ENCODE results near the gene ZNF655.

The ZNF655 gene

DNA sequence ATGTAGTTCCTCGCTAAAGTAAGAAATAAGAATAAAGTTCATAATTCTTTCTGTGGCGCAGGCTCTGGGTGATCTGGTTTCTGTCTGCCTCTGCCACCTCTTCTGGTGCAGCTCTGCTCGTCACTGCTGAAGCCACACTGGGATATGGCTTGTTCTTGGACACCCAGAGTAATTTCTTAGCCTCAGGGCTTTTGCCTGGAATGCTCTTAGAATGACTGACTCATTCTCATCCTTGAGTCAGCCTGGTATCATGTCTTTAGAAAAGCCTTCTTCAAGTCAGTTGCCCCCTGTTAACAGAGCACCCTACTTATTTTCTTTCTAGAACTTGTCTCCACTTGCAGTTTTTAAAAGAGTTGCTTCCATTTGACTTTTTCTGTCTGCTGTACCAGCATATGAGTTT lies 60.3 kb downstream of the ZNF655 start:
- DNase-seq (ENCODE audit: low read depth in 2 of 2): peak; percentile 16 to 17
- no peak overlapping the region for H3K4me3 ChIP-seq (replicated peaks in 1 of 2; ENCODE audit: low read depth in 2 of 2, low read length in 2 of 2)
- no peak for TF ChIP-seq CTCF (IDR thresholded peaks at IDR 0.05; ENCODE audit: low read depth, low read length)

GRCh38 chr7:99619571-99620130 lies 61.2 kb downstream of the ZNF655 start:
- no peak for TF ChIP-seq CTCF (IDR thresholded peaks at IDR 0.05; ENCODE audit: low read depth, low read length)

GRCh38 chr7:99621271-99621670 lies 62.8 kb downstream of the ZNF655 start:
- no peak for TF ChIP-seq CTCF (IDR thresholded peaks at IDR 0.05; ENCODE audit: low read depth, low read length)
- H3K4me3 ChIP-seq (replicated peaks in 1 of 2; ENCODE audit: low read depth in 2 of 2, low read length in 2 of 2): no peak overlapping the region
- no peak for DNase-seq (ENCODE audit: low read depth in 2 of 2)

More at GRCh38 chr7:99619571-99620130, 61.2 kb downstream of the ZNF655 start:
- DNase-seq (ENCODE audit: low read depth in 2 of 2): no peak
- no peak overlapping the region for H3K4me3 ChIP-seq (replicated peaks in 1 of 2; ENCODE audit: low read depth in 2 of 2, low read length in 2 of 2)

DNA sequence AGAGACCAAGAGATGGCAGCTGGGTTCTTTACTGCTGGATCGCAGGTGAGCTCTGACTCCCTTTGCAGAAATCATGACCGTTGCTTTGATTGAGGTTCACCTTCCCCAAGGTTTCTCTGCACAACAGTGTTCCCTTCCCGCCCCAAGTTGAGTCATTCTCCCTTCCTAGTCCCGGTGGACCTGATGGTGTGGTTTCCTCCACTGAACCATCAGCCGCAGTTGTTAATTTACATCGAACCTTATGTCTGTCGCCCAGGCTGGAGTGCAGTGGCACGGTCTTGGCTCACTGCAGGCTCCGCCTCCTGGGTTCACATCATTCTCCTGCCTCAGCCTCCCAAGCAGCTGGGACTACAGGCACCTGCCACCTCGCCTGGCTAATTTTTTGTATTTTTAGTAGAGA lies 64.2 kb downstream of the ZNF655 start:
- H3K4me3 ChIP-seq (replicated peaks in 1 of 2; ENCODE audit: low read depth in 2 of 2, low read length in 2 of 2): no peak overlapping the region
- no peak for DNase-seq (ENCODE audit: low read depth in 2 of 2)
- no peak for TF ChIP-seq CTCF (IDR thresholded peaks at IDR 0.05; ENCODE audit: low read depth, low read length)

GRCh38 chr7:99623091-99623693 lies 64.8 kb downstream of the ZNF655 start:
- TF ChIP-seq CTCF (IDR thresholded peaks at IDR 0.05; ENCODE audit: low read depth, low read length): no peak
- no peak for DNase-seq (ENCODE audit: low read depth in 2 of 2)
- no peak overlapping the region for H3K4me3 ChIP-seq (replicated peaks in 1 of 2; ENCODE audit: low read depth in 2 of 2, low read length in 2 of 2)

DNA sequence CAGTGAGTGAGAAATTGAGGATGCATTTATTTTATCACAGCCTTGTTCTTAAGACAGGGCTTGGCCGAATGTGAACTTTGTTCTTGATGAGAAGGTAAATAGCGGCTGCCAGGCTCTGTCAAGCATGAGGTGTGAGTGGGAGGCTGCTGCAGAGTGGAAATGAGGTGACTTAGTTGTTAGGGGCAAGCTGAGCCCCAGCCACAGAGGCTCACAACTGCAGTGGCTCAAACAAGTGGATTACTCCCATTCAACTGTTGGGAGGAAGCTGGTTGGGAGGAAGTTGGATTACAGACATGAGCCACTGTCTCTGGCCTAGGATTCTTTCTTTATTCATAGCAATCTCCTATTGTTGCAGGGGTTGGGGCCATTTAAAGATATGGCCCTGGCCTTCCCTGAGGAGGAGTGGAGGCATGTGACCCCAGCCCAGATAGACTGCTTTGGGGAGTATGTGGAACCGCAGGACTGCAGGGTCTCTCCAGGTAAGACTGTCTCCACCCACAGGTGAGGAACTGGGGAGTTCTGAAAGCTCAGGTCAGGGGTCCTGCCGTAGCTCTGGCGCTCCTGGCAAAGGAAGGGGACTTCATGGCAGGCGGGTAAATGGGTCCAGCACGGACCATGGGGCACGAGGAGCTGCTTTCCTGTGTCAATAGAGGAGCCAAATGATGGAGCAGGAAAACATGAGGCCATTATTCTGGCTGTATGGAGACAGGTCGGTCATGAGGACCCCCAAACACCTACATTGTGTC lies 65.4 kb downstream of the ZNF655 start:
- no peak overlapping the region for H3K4me3 ChIP-seq (replicated peaks in 1 of 2; ENCODE audit: low read depth in 2 of 2, low read length in 2 of 2)
- no peak for TF ChIP-seq CTCF (IDR thresholded peaks at IDR 0.05; ENCODE audit: low read depth, low read length)
- no peak for DNase-seq (ENCODE audit: low read depth in 2 of 2)

Data from cardiac fibroblast (primary cell).